Neural cell (in vitro differentiated cells): ENCODE measurements around the gene C10orf88. TPM values are rescaled to one million over a fixed set of nuclear protein-coding genes. Genes with fewer than 3 reads are reported as not detected.

Source experiments
- H2AFZ ChIP-seq: fragments of 200-600, 300-800 bp; sonication (generic), shearing (Covaris generic); 2 replicates; pipeline ENCODE4 v1.6.0; 2014; ENCODE audit warnings: low read depth, mild to moderate bottlenecking, antibody characterized with exemption, low read length, moderate library complexity
- H3F3A ChIP-seq: fragments of 200-600 bp; shearing (Covaris generic); 2 replicates; pipeline ENCODE4 v1.6.1; 2016; ENCODE audit warnings: mild to moderate bottlenecking, moderate library complexity, mixed read lengths, antibody characterized with exemption, low read length; ENCODE audit not compliant: insufficient read depth, poor library complexity, severe bottlenecking
- H3K27ac ChIP-seq: fragments of 200-600, 300-800 bp; sonication (generic), shearing (Covaris generic); 2 replicates; pipeline ENCODE4 v1.5.1; 2014; ENCODE audit warnings: mild to moderate bottlenecking, low read length, moderate library complexity
- H3K27me3 ChIP-seq: fragments of 300-800, 200-600 bp; sonication (generic), shearing (Covaris generic); 2 replicates; pipeline ENCODE4 v1.6.0; 2014; ENCODE audit warnings: mild to moderate bottlenecking, low read depth, low read length, moderate library complexity; ENCODE audit not compliant: insufficient read depth
- H3K36me3 ChIP-seq: fragments of 300-800, 200-600 bp; sonication (generic), shearing (Covaris generic); 2 replicates; pipeline ENCODE4 v1.5.1; 2014; ENCODE audit warnings: mild to moderate bottlenecking, antibody characterized with exemption, low read length, moderate library complexity; ENCODE audit not compliant: insufficient read depth
- H3K4me2 ChIP-seq: fragments of 300-800, 200-600 bp; sonication (generic), shearing (Covaris generic); 2 replicates; pipeline ENCODE4 v1.6.0; 2014; ENCODE audit warnings: mild to moderate bottlenecking, low read length
- H3K4me3 ChIP-seq: fragments of 300-800, 200-600 bp; sonication (generic), shearing (Covaris generic); 2 replicates; pipeline ENCODE4 v1.5.1; 2014; ENCODE audit warnings: mild to moderate bottlenecking, low read length, moderate library complexity
- H3K79me2 ChIP-seq: fragments of 200-600 bp; shearing (Covaris generic); replicated peaks from 2 replicates; pipeline ENCODE4 v1.6.0; 2014; ENCODE audit warnings: mild to moderate bottlenecking, low read length, moderate library complexity; ENCODE audit not compliant: insufficient read depth
- H3K9ac ChIP-seq: fragments of 300-800, 200-600 bp; sonication (generic), shearing (Covaris generic); 2 replicates; pipeline ENCODE4 v1.6.1; 2016; ENCODE audit warnings: mild to moderate bottlenecking, low read length, mixed read lengths
- H3K9me2 ChIP-seq: fragments of 200-600 bp; shearing (Covaris generic); 2 replicates; pipeline ENCODE4 v1.6.1; 2016; ENCODE audit warnings: mild to moderate bottlenecking, low read length, mixed read lengths; ENCODE audit not compliant: insufficient read depth
- H3K9me3 ChIP-seq: fragments of 200-600, 300-800 bp; sonication (generic), shearing (Covaris generic); 2 replicates; pipeline ENCODE4 v1.6.1; 2016; ENCODE audit warnings: mild to moderate bottlenecking, mixed run types, low read length, moderate library complexity, mixed read lengths
- H4K20me1 ChIP-seq: fragments of 200-600 bp; shearing (Covaris generic); 2 replicates; pipeline ENCODE4 v1.6.1; 2016; ENCODE audit warnings: mild to moderate bottlenecking, mixed run types; ENCODE audit not compliant: insufficient read depth
- CTCF ChIP-seq: fragments of 450-650 bp; IDR thresholded peaks from 2 replicates; pipeline ENCODE4 v1.5.1; 2014; ENCODE audit warnings: antibody characterized with exemption, mild to moderate bottlenecking, moderate library complexity; ENCODE audit not compliant: poor library complexity, severe bottlenecking
- EP300 ChIP-seq: fragments of 450-650 bp; conservative IDR thresholded peaks from 2 replicates; pipeline ENCODE4 v1.6.1; 2014; ENCODE audit warnings: antibody characterized with exemption, mild to moderate bottlenecking, moderate library complexity; ENCODE audit not compliant: poor library complexity, severe bottlenecking
- EZH2 ChIP-seq: fragments of 200-600, 300-800 bp; shearing (Covaris generic), sonication (generic); IDR thresholded peaks from 2 replicates; pipeline ENCODE4 v1.6.1; 2014; ENCODE audit warnings: antibody characterized with exemption, low read length, borderline replicate concordance, mild to moderate bottlenecking; ENCODE audit not compliant: insufficient read depth, poor library complexity, severe bottlenecking
- POLR2AphosphoS5 ChIP-seq: IDR thresholded peaks from 2 replicates; pipeline ENCODE4 v1.6.1; 2012
- RAD21 ChIP-seq: fragments of 450-650 bp; conservative IDR thresholded peaks from 2 replicates; pipeline ENCODE4 v1.6.1; 2014; ENCODE audit warnings: antibody characterized with exemption, mild to moderate bottlenecking, moderate library complexity
- REST ChIP-seq: IDR thresholded peaks from 2 replicates; pipeline ENCODE4 v1.6.1; 2012; ENCODE audit warnings: borderline replicate concordance
- SMC3 ChIP-seq: fragments of 450-650 bp; conservative IDR thresholded peaks from 2 replicates; pipeline ENCODE4 v1.6.1; 2014; ENCODE audit warnings: antibody characterized with exemption, mild to moderate bottlenecking, moderate library complexity; ENCODE audit not compliant: poor library complexity
- TAF1 ChIP-seq: IDR thresholded peaks from 2 replicates; pipeline ENCODE4 v1.6.1; 2012; ENCODE audit warnings: low read depth
- polyA plus RNA-seq: library from polyadenylated mRNA; depleted of rRNA; stranded (reverse); fragments of >200 nt; gene quantifications from 2 replicates; pipeline ENCODE4 v1.2.3, GENCODE V29; 2014

C10orf88 gene
- polyA plus RNA-seq, 1 donor from 2014 or later, result 25.8 TPM

DNA sequence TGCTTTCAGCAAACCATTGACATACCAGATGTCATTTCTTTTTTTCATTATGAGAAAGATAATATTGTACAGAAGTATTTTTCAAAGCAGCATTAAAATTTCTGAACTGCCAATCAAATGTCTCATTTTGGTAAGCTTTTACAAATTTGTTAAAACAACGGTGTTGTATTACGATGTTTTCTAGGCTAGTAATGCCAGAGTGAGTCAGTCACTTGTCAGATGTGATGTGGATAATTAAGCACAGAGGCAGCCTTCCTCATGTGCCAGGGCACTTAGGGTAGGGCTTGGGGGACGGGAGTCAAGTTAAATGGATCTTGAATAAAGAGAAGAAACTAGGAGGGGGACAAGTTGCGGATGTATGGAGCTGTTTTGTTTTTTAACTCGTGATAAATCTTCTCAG, 36.3 kb upstream of the C10orf88 start:
- H3K4me3 ChIP-seq, result no peak overlapping the region
- peaks cover 6% of the 10 kb centered on the region for H3K36me3 ChIP-seq
- H2AFZ ChIP-seq, result no peak overlapping the region
- H3K27me3 ChIP-seq, result no peaks in the 10 kb centered on the region
- no peaks in the 10 kb centered on the region for H3K79me2 ChIP-seq
- H3F3A ChIP-seq, result no peaks in the 10 kb centered on the region
- TF ChIP-seq POLR2AphosphoS5 (no peak), CTCF (no peak), RAD21 (no peak), TAF1 (no peak), SMC3 (no peak), EZH2 (no peak), EP300 (no peak)
- no peak overlapping the region for H3K9ac ChIP-seq
- H3K4me2 ChIP-seq, result no peak overlapping the region
- no peaks in the 10 kb centered on the region for H3K9me3 ChIP-seq
- H4K20me1 ChIP-seq, result no peaks in the 10 kb centered on the region
- no peaks in the 10 kb centered on the region for H3K9me2 ChIP-seq
- H3K27ac ChIP-seq, result no peak overlapping the region

DNA sequence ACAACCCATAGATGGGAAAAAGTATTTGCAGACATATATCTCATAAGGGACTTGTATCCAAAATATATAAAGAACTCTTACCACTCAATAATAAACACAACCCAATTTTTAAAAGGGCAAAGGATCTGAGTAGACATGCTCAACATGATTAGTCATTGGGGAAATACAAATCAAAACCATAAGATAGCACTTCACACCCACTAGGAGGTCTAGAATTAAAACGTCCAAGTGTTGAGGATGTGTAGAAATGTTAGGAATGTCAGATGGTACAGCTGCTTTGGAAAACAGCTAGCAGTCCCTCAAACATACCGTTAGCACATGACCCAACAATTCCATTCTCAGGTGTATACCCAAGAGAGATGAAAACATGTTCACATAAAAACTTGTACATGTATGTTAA, 34.5 kb upstream of the C10orf88 start:
- Histone ChIP-seq H3F3A (no peaks in the 10 kb centered on the region), H3K4me3 (no peak overlapping the region), H3K36me3 (peaks cover 7% of the 10 kb centered on the region), H3K4me2 (no peak overlapping the region), H4K20me1 (no peaks in the 10 kb centered on the region), H3K9ac (no peak overlapping the region), H3K9me2 (no peaks in the 10 kb centered on the region), H3K79me2 (no peaks in the 10 kb centered on the region), H3K9me3 (no peaks in the 10 kb centered on the region), H3K27me3 (no peaks in the 10 kb centered on the region), H3K27ac (no peak overlapping the region), H2AFZ (no peak overlapping the region)
- no peak for TF ChIP-seq REST
- no peak for TF ChIP-seq CTCF
